ENCODE measurements around the gene TBX19. TPM values are rescaled to one million over a fixed set of nuclear protein-coding genes. Genes with fewer than 3 reads are reported as not detected.
"Not testable (repeated sequence)": the region's sequence is repeated elsewhere in the genome, so short reads cannot be mapped to it uniquely, and the experiment has no call there.

Gene TBX19
- total RNA-seq, 1 donor from 2014 or later, result 1.8 TPM

- no peak for TF ChIP-seq CTCF (IDR thresholded peaks at IDR 0.05)
- peaks cover 11% of the 10 kb centered on the region for H3K9me3 Mint-ChIP-seq (ENCODE audit: low read depth)
- no peaks in the 10 kb centered on the region for H3K27me3 Mint-ChIP-seq (ENCODE audit: low read depth)
- no peak overlapping the region for H3K4me3 Mint-ChIP-seq (ENCODE audit: unreplicated experiment)
- DNase-seq (ENCODE audit: low spot score), result no peak
- peaks cover 30% of the 10 kb centered on the region for H3K4me1 Mint-ChIP-seq (ENCODE audit: low read depth)
- H3K36me3 Mint-ChIP-seq (ENCODE audit: low read depth), result peaks cover 4% of the 10 kb centered on the region
- H3K27ac Mint-ChIP-seq (ENCODE audit: unreplicated experiment), result no peak overlapping the region
Measured at GRCh38 chr1:168345939-168346338, 65.3 kb downstream of the TBX19 start.

GRCh38 chr1:168347630-168348029 is 67.0 kb downstream of the TBX19 start:
- peaks cover 1% of the 10 kb centered on the region for H3K36me3 Mint-ChIP-seq (ENCODE audit: low read depth)
- DNase-seq (ENCODE audit: low spot score), result no peak
- no peak overlapping the region for H3K4me3 Mint-ChIP-seq (ENCODE audit: unreplicated experiment)
- H3K27ac Mint-ChIP-seq (ENCODE audit: unreplicated experiment), result no peak overlapping the region
- H3K27me3 Mint-ChIP-seq (ENCODE audit: low read depth), result no peaks in the 10 kb centered on the region
- H3K9me3 Mint-ChIP-seq (ENCODE audit: low read depth), result peaks cover 6% of the 10 kb centered on the region
- H3K4me1 Mint-ChIP-seq (ENCODE audit: low read depth), result peaks cover 15% of the 10 kb centered on the region
- TF ChIP-seq CTCF (IDR thresholded peaks at IDR 0.05), result no peak

GRCh38 chr1:168348146-168348709 is 67.6 kb downstream of the TBX19 start:
- TF ChIP-seq CTCF (IDR thresholded peaks at IDR 0.05), result no peak
- Mint-ChIP-seq H3K4me3 (ENCODE audit: unreplicated experiment) (peak overlapping the region; percentile 59), H3K9me3 (ENCODE audit: low read depth) (peaks cover 6% of the 10 kb centered on the region), H3K27ac (ENCODE audit: unreplicated experiment) (no peak overlapping the region), H3K4me1 (ENCODE audit: low read depth) (peaks cover 10% of the 10 kb centered on the region), H3K36me3 (ENCODE audit: low read depth) (peaks cover 1% of the 10 kb centered on the region), H3K27me3 (ENCODE audit: low read depth) (no peaks in the 10 kb centered on the region)
- no peak for DNase-seq (ENCODE audit: low spot score)

DNA sequence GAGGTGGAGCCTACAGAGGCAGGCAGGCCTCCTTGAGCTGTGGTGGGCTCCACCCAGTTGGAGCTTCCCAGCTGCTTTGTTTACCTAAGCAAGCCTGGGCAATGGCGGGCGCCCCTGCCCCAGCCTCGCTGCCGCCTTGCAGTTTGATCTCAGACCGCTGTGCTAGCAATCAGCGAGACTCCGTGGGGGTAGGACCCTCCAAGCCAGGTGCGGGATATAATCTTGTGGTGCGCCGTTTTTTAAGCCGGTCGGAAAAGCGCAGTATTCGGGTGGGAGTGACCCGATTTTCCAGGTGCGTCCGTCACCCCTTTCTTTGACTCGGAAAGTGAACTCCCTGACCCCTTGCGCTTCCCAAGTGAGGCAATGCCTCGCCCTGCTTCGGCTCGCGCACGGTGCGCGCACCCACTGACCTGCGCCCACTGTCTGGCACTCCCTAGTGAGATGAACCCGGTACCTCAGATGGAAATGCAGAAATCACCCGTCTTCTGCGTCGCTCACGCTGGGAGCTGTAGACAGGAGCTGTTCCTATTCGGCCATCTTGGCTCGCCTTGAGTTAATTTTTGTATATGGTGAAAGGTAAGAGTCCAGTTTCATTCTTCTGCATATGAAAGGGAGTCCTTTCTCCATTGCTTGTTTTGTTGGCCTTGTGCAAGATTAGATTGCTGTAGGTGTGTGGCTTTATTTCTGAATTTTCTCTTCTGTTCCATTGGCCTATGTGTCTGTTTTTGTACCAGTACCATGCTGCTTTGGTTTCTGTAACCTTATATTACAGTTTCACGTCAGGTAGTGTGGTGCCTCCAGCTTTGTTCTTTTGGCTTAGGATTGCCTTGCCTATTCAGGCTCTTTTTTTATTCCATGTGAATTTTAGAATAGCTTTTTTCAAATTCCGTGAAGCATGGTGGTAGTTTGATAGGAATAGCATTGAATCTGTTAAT is 73.9 kb downstream of the TBX19 start:
- H3K4me3 Mint-ChIP-seq (ENCODE audit: unreplicated experiment), result peak overlapping the region; percentile 28
- H3K4me1 Mint-ChIP-seq (ENCODE audit: low read depth); H3K27ac Mint-ChIP-seq (ENCODE audit: unreplicated experiment); H3K36me3 Mint-ChIP-seq (ENCODE audit: low read depth); DNase-seq (ENCODE audit: low spot score); H3K27me3 Mint-ChIP-seq (ENCODE audit: low read depth); H3K9me3 Mint-ChIP-seq (ENCODE audit: low read depth): not testable (repeated sequence)

DNA sequence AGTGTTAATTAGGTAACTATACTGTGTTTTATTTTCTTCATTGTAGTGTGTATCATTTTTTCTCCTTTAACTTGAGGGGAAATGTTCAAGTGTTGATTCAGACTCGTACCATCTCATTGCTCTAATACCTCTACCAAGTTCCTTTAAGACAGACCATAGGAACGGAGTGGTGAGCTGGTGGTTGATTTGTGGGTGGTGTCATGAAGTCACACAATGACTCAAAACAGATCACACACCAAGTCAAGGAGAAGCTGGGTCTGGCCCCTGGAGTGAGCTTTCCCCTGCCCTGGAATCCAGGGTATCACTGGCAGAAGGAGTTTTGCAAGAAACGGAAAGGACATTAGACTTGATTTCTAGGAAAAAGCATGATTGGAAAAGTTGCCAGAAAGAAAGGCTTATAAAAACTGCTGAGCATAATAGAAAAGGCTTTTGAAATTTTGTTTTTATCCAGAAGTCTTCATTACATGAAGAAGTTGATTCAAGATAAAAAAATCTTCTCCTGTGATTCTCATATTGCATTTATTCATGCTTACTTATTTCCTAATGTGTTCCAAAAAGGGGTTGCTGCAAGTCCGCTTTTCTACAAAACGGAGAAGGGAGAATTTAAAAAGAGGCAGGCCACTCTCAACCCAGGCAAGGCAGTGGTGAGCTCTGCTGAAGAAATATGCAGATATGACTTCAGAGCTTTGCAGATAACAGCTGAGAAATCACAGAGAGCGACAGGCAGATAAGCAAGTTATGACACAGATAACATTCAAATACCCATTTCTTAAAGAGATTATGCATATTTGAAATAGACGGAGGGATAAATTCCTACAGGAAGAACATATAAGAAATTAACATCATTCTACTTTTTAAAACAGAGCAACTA is 79.7 kb downstream of the TBX19 start:
- Mint-ChIP-seq H3K36me3 (ENCODE audit: low read depth) (peaks cover 3% of the 10 kb centered on the region), H3K9me3 (ENCODE audit: low read depth) (no peaks in the 10 kb centered on the region), H3K27me3 (ENCODE audit: low read depth) (peaks cover 31% of the 10 kb centered on the region), H3K27ac (ENCODE audit: unreplicated experiment) (no peak overlapping the region), H3K4me1 (ENCODE audit: low read depth) (no peaks in the 10 kb centered on the region), H3K4me3 (ENCODE audit: unreplicated experiment) (no peak overlapping the region)
- no peak for TF ChIP-seq CTCF (IDR thresholded peaks at IDR 0.05)
- DNase-seq (ENCODE audit: low spot score), result no peak

All from chondrocyte (in vitro differentiated cells).